Measurements from ENCODE around the gene NDUFB6. TPM values are rescaled to one million over a fixed set of nuclear protein-coding genes. Genes with fewer than 3 reads are reported as not detected.
A peak's percentile ranks its signal among the peaks of the same experiment; 100 is the strongest.
"Not testable (repeated sequence)": the region's sequence is repeated elsewhere in the genome, so short reads cannot be mapped to it uniquely, and the experiment has no call there.

NDUFB6 gene
- total RNA-seq, 1 donor from 2014 or later: 192 TPM

DNA sequence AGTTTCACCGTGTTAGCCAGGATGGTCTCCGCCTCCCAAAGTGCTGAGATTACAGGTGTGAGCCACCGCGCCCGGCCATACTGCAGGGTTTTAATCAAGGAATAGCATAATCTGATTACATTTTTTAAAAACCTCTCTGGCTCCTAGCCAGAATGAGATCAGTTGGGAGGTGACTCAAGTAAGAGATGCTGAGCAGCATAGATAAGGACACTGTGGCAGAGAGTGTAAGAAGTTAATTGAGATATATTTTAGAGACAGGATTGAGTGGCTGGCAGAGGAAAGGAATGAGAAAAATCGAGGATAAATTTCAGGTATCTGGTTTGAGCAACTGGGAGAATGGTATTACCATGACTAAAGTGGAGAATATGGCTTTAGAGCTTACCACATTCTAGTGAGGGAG, 39.6 kb downstream of the NDUFB6 start:
- no peak for DNase-seq (ENCODE audit: missing footprints)
- intact Hi-C loops (cut with DNase I): no loop called here
- no peak for ATAC-seq

DNA sequence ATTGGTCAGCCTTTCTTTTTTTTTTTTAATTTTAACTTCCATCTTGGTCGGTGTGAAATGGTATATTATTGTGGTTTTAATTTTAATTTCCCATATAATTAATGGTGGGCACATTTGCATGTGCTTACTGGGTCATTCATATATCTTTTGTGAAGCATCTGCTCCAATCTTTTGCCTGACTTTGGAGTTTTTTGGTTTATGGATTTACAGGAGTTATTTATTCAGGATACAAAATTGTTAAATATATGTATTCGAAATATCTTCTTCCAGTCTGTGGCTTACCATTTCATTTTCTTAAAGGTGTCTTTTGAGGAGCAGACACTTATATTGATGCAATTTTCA, 46.3 kb downstream of the NDUFB6 start:
- ATAC-seq: no peak
- DNase-seq (ENCODE audit: missing footprints): no peak

DNA sequence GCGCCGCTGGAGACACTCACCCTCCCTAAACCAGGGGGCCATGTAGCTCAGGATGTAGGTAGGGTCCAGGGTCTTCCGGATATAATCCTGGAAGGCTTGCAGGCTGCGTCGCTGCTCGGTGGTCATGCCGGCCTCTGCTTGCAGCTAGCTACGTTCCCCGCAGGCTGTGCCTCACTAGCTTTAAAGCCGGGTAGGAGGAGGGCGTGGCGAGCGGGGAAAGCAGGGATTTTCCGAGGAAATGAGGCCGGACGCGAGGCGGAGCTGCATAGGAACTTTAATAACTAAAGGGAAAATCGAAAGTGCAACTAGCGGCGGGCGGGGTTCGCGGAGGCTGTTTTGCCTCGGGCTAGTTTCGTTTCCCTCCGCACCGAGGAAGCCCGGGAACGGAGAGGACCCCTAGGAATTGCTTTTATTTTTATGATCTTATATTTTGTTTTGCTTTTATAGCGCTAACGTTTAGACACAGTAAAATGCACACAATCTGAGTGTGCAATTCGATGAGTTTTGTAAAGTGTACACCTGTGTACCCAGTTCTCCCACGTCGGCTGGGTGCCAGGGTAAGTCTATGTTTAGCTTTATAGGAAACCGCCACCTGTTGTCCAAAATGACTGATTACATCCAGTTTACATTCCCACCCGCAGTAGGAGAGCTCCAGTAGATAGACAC, 46.8 kb downstream of the NDUFB6 start, which contains the start of gene RIGI:
RIGI (minus strand) TSS at position 156 of the 666 bp plus-strand sequence; CDS start at position 126, 30 bp downstream.
- intact Hi-C loops (cut with DNase I): loop anchor here (2.0 to 10.0 kb wide), 4 partner anchors 21 to 141 kb away; partner anchors contain the start of genes ACO1 and NDUFB6
- ATAC-seq (peak; percentile 96), DNase-seq (ENCODE audit: missing footprints) (peak; percentile 97)

More for the DNA sequence above, 46.3 kb downstream of the NDUFB6 start:
- intact Hi-C loops (cut with DNase I): loop anchor here (2.0 to 10.0 kb wide), 4 partner anchors 20 to 142 kb away; partner anchors contain the start of genes ACO1 and NDUFB6

DNA sequence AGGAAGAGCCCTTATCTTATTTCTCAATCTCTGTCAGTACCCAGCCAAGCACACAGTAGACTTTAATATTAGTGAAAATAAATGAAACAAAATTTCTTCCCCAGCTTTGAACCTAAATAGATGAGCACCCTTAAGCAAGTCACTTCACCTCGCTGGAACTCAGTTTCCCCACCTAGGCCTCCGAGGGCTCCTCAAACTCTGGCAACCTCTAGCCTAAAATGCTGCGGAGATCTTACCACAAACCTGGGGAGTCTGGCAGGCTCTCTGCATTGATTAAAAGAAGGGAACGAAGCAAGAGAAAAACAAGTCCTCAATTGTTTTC, 47.3 kb downstream of the NDUFB6 start:
- ATAC-seq (no peak), DNase-seq (ENCODE audit: missing footprints) (no peak)
- intact Hi-C loops (cut with DNase I): loop anchor here (2.0 to 10.0 kb wide), 4 partner anchors 21 to 141 kb away; partner anchors contain the start of genes ACO1 and NDUFB6

DNA sequence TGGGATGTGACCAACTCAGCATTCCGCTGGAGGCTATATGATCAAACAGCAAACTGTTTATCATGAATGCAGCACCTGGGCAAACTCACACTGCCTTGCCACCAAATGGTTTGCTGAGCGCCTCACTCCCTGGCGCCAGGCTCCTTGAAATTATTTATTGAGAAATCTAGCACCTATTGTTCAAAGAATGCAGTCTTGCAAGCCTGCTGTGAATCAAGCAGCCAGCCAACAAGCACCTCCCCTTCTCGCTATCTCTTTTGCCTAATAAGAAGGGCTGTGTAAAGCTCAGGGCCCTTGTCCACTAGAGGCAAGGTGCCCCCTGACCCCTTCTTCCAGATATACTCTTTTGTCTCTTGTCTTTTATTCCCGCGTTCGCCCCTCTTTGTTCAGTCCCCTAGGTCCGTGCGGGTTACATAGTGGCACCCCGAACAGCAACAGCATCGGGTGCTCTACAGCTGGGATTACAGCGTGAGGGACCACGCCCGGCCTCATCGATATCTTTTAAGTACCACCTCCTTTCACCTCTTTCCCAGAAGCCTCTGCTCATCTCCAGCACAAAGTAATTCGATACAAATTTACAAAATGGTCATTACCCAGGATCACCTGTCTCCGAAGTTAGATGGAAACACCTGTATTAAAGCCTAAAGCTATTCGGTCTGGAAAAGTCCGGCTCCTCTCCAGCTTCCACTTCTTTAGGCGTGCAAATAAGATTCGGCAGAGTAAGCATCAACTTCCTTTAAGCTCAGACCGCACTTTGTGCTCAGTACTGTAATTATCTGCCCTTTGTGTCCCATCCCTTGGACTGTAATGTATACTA, 47.9 kb downstream of the NDUFB6 start:
- intact Hi-C loops (cut with DNase I): loop anchor here (10.0 kb wide), 1 partner anchor 90 kb away; no protein-coding TSS in a partner anchor
- peak; percentile 53 for DNase-seq (ENCODE audit: missing footprints)

DNA sequence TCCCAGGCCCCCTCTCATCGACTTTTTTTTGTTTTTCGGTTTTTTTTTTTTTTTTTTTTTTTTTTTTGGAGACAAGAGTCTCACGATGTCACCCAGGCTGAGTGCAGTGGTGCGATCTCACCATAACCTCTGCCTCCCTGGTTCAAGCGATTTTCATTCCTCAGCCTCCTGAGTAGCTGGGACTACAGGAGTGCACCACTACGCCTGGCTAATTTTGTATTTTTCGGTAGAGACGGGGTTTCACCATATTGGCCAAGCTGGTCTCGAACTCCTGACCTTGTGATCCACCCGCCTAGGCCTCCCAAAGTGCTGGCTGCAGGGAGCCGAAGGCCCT, 48.4 kb downstream of the NDUFB6 start:
- DNase-seq (ENCODE audit: missing footprints); ATAC-seq: not testable (repeated sequence)
- intact Hi-C loops (cut with DNase I): loop anchor here (10.0 kb wide), 1 partner anchor 90 kb away; no protein-coding TSS in a partner anchor

More for the DNA sequence above, 47.9 kb downstream of the NDUFB6 start:
- ATAC-seq: peak; percentile 17

DNA sequence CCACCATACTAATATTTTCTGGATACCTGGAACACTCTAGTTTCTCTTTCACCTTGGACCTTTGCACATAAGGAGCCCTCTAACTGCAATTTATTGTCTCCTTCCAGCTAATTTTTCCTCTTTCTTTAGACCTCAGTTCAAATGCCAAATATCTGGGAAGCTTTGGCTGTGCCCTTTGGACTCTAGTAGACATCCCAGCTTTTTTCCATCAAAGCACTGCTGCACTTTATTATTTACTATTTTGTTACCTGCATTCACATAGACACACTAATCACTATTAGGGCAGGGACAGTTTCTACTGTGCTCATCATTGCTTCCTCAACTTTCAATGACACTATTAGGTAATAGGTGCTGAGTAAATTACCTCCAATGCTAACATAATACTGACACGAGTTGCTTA, 49.0 kb downstream of the NDUFB6 start:
- DNase-seq (ENCODE audit: missing footprints) (no peak), ATAC-seq (no peak)
- intact Hi-C loops (cut with DNase I): loop anchor here (10.0 kb wide), 1 partner anchor 89 kb away; no protein-coding TSS in a partner anchor

DNA sequence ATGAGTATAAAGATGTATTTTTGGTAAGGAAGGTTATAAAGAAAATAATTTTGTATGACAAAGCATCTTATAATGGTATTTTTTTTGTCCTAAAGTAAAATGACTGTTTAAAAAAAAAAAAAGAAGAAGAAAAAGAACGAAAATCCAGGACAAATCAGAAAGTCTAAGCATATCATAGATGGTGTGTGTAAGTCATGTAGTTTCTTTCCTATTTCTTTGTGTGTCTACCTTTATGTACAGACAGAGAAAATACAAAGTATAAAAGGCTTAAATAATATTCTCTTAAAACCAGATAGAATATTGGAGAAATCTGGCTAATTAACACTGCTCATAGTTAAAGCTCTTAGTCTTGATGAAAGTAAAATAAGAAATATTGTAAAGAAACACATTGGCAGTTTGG, 54.7 kb downstream of the NDUFB6 start:
- DNase-seq (ENCODE audit: missing footprints) (no peak), ATAC-seq (no peak)
- intact Hi-C loops (cut with DNase I): no loop called here

DNA sequence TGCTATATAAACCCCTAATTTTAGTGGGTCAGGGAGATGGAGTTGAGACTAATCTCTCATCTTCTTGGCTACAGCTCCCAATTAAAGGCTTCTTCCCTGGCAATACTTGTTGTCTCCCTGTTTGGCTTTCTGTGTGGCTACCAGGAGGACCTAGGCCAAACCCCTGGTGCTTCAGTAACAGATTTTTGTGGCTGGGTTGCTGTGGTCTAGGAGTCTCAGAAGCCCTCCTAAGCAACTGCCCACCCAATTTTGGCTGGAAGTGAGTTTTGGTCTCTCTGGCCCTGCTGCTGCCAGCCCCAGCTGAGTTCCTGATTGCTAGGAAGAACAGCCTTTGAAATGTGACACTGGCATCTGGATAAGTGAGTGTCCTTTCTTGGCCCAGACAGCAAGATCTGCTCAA, 56.7 kb downstream of the NDUFB6 start:
- intact Hi-C loops (cut with DNase I): no loop called here
- DNase-seq (ENCODE audit: missing footprints) (no peak), ATAC-seq (no peak)

DNA sequence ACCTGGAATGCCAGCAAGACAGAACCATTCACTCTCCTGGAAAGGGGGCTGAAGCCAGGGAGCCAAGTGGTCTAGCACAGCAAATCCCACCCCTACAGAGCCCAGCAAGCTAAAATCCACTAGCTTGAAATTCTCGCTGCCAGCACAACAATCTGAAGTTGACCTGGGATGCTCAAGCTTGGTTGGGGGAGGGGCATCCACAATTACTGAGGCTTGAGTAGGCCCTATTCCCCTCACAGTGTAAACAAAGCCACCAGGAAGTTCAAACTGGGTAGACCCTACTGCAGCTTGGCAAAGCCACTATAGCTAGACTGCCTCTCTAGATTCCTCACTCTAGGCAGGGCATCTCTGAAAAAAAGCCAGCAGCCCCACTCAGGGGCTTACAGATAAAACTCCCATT, 64.2 kb downstream of the NDUFB6 start:
- DNase-seq (ENCODE audit: missing footprints) (no peak), ATAC-seq (no peak)
- intact Hi-C loops (cut with DNase I): no loop called here

DNA sequence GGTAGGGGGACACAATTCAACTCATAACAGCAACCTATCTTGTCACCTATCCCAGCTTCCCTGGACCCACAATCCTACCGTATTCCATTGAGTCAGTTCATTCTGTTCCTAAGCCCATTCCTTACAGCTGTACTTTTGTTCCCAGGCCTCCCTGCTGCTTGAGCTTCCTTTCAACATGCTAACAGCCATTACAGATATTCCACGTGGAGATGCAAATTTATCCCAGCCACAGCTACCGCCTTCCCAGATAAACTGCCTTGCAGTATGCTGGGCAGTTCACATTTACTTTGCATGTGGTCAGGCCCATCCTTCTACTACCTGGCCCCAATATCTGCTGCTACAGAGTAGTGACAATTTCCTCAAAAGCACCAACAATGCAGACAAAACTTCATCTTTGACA, 70.0 kb downstream of the NDUFB6 start:
- intact Hi-C loops (cut with DNase I): no loop called here
- ATAC-seq: no peak

More for the DNA sequence above, 70.0 kb downstream of the NDUFB6 start:
- DNase-seq (ENCODE audit: missing footprints): no peak

Other genes starting within 250 kb of the NDUFB6 start
- 59.5 TPM for gene ACO1, start 188.5 kb downstream of the NDUFB6 start, total RNA-seq
- 4.7 TPM for gene RIGI, start 47.0 kb downstream of the NDUFB6 start, total RNA-seq
- 12.5 TPM for gene SMIM27, start 20.8 kb downstream of the NDUFB6 start, total RNA-seq
- 8.7 TPM for gene TOPORS, start 20.6 kb downstream of the NDUFB6 start, total RNA-seq
- not detected for gene TAF1L, start 62.5 kb upstream of the NDUFB6 start, total RNA-seq
- gene TMEM215, start 210.4 kb upstream of the NDUFB6 start, total RNA-seq: not detected